AG04449 (cell line): ENCODE measurements around the gene USP15.

ENCODE experiments used
- CTCF ChIA-PET: fragments of 350-600 bp; formaldehyde crosslinking; extraction: SDS; loops from one replicate; lab custom pipeline; 2021; ENCODE audit warnings: antibody characterized with exemption; lab: Yijun Ruan, JAX
- POLR2A ChIA-PET: fragments of 400-600, 350-600 bp; formaldehyde crosslinking; extraction: SDS; loops from one replicate; lab custom pipeline; 2020; ENCODE audit warnings: antibody characterized with exemption, inconsistent platforms; lab: Yijun Ruan, JAX
- DNase-seq: peaks from one replicate; pipeline ENCODE4 v3.0.0-alpha.2; 2010; ENCODE audit warnings: low read depth, low spot score
- H3K4me3 ChIP-seq: 2 replicates; pipeline ENCODE4 v1.5.1; 2011; ENCODE audit warnings: low read depth, mild to moderate bottlenecking, control low read depth, low read length
- TF ChIP-seq, protein P1 (sequence below): IDR thresholded peaks from one replicate; pipeline ENCODE4 v1.5.1; 2011; ENCODE audit warnings: mild to moderate bottlenecking, moderate library complexity, low read length, control low read depth, inconsistent platforms; ENCODE audit not compliant: insufficient read depth; ENCODE audit errors: missing control alignments

The USP15 gene

GRCh38 chr12:62258941-62259630 lies 1.1 kb upstream of the USP15 start:
- ChIA-PET CTCF (interaction anchor here (0.8 to 2.2 kb wide), 8 partner anchors 8 to 538 kb away, joined by 3 to 7 read pairs (median 4); no protein-coding TSS in a partner anchor), POLR2A (interaction anchor here (1.8 kb wide), 1 partner anchor 8 kb away, joined by 9 read pairs; no protein-coding TSS in a partner anchor)
- no peak for DNase-seq
- H3K4me3 ChIP-seq: peak overlapping the region; percentile 91
- TF ChIP-seq, protein P1, sequence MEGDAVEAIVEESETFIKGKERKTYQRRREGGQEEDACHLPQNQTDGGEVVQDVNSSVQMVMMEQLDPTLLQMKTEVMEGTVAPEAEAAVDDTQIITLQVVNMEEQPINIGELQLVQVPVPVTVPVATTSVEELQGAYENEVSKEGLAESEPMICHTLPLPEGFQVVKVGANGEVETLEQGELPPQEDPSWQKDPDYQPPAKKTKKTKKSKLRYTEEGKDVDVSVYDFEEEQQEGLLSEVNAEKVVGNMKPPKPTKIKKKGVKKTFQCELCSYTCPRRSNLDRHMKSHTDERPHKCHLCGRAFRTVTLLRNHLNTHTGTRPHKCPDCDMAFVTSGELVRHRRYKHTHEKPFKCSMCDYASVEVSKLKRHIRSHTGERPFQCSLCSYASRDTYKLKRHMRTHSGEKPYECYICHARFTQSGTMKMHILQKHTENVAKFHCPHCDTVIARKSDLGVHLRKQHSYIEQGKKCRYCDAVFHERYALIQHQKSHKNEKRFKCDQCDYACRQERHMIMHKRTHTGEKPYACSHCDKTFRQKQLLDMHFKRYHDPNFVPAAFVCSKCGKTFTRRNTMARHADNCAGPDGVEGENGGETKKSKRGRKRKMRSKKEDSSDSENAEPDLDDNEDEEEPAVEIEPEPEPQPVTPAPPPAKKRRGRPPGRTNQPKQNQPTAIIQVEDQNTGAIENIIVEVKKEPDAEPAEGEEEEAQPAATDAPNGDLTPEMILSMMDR: no peak

- DNase-seq: no peak
- CTCF ChIA-PET: interaction anchor here (0.7 to 2.2 kb wide), 14 partner anchors 8 to 538 kb away, joined by 3 to 7 read pairs (median 4); partner anchors contain the start of gene MON2
- peak overlapping the region; percentile 91 for H3K4me3 ChIP-seq
- POLR2A ChIA-PET: interaction anchor here (1.8 kb wide), 1 partner anchor 8 kb away, joined by 9 read pairs; no protein-coding TSS in a partner anchor
- TF ChIP-seq, protein P1: no peak
Observed at GRCh38 chr12:62259631-62259992, 592 bp upstream of the USP15 start.

DNA sequence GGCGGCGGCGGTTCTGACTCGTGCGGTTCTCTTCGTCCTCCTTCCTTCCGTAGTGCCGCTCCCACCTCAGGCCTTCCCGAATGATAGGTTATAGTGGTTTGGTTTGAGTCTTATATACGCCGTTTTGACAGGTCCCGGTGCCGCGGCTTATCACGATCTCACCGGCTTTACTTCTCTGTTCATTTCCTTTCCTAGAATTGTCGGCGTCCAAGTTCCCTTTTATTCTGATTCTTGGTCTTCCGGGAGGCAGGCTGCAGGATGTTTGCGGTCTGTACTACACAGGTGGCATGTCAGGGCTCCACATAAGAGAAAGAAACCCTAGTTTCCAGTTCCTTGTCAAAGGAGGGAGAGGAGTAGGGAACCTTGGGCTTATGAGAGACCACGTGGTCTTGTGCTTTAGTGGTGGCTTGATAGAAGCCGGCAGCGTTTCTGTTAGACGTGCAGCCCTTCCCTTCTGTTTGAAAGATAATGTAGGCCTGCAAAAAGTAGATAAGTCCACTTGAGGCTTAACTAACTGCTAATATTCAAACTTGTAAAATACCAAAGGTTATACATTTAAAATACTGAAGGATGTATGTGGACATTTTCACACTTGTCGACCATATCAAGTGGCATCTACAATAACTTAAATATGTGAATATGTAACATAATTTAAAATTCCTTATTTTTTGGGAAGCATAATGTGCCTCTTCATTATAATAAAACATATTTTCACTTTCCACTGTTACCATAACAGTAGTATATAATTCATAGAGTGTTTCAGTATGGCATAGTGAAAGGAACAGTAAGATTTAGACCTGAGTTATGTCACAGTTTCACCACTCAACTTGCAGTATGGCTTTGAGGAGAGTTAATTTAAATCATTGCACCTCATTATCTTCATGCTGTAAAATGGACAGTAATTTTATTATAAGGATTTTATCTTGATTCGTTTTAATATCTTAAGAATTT lies 804 bp downstream of the USP15 start:
- ChIA-PET POLR2A (no interaction called here), CTCF (interaction anchor here (1.2 kb wide), 2 partner anchors 17 to 174 kb away, joined by 4 read pairs; no protein-coding TSS in a partner anchor)
- TF ChIP-seq, protein P1: no peak
- DNase-seq: no peak
- H3K4me3 ChIP-seq: peak overlapping the region; percentile 91

DNA sequence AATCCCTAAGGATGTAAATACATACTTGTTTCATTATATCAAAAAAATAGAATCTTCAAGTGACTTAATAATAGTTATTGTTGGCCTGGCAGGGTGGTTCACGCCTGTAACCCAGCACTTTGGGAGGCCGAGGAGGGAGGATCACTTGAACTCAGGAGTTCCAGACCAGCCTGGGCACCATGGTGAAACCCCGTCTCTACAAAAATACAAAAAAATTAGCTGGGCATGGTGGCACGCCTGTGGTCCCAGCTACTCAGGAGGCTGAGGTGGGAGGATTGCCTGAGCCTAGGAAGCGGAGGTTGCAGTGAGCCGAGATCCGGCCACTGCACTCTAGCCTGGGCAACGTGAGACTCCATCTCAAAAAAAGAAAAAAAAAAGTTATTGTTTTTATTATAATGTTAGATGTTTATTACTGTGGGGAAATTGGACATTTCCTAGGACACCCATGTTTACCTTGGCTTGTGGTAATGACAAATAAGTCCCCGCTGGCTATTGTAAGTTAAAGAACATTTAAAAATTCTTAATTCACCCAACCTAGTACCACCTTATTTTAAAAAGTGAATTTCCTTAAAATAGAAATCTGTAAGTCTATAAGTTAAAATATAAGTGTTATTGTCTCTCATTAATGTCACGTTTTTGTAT lies 1.8 kb downstream of the USP15 start:
- CTCF ChIA-PET: no interaction called here
- H3K4me3 ChIP-seq: peak overlapping the region; percentile 91; the same call in 1 of the 2 replicates
- TF ChIP-seq, protein P1: no peak
- no peak for DNase-seq
- POLR2A ChIA-PET: no interaction called here

- POLR2A ChIA-PET: no interaction called here
- no peak overlapping the region for H3K4me3 ChIP-seq
- CTCF ChIA-PET: no interaction called here
Observed at GRCh38 chr12:62263232-62263631, 3.0 kb downstream of the USP15 start.

More at GRCh38 chr12:62263232-62263631, 3.0 kb downstream of the USP15 start:
- TF ChIP-seq, protein P1: no peak
- DNase-seq: no peak
